MG63 (cell line): ENCODE measurements around the gene BRSK2. TPM values are rescaled to one million over a fixed set of nuclear protein-coding genes. Genes with fewer than 3 reads are reported as not detected.

ENCODE experiments used
- DNase-seq: peaks from one replicate; pipeline ENCODE4 v3.0.0-alpha.2; 2020
- H3K27me3 ChIP-seq: fragments of 250-450 bp; sonication (Bioruptor Pico); 2 replicates; pipeline ENCODE4 v1.5.1; 2020; ENCODE audit warnings: mild to moderate bottlenecking, moderate library complexity
- H3K36me3 ChIP-seq: fragments of 250-450 bp; sonication (Bioruptor Pico); 2 replicates; pipeline ENCODE4 v1.5.1; 2020; ENCODE audit warnings: mild to moderate bottlenecking, moderate library complexity
- H3K4me3 ChIP-seq: fragments of 250-450 bp; sonication (Bioruptor Pico); 2 replicates; pipeline ENCODE4 v1.5.1; 2020; ENCODE audit warnings: mild to moderate bottlenecking, moderate library complexity
- H3K9me3 ChIP-seq: fragments of 250-450 bp; sonication (Bioruptor Pico); 2 replicates; pipeline ENCODE4 v1.5.1; 2020; ENCODE audit warnings: mild to moderate bottlenecking, moderate library complexity
- total RNA-seq: library from RNA; depleted of rRNA; stranded (reverse); fragments of >200 nt; shearing (Covaris generic); gene quantifications from 2 replicates; pipeline ENCODE4 v1.2.3, GENCODE V29; 2014; ENCODE audit warnings: low replicate concordance

Gene BRSK2
- total RNA-seq, 1 experiment from 2014 or later = 6.9 TPM

DNA sequence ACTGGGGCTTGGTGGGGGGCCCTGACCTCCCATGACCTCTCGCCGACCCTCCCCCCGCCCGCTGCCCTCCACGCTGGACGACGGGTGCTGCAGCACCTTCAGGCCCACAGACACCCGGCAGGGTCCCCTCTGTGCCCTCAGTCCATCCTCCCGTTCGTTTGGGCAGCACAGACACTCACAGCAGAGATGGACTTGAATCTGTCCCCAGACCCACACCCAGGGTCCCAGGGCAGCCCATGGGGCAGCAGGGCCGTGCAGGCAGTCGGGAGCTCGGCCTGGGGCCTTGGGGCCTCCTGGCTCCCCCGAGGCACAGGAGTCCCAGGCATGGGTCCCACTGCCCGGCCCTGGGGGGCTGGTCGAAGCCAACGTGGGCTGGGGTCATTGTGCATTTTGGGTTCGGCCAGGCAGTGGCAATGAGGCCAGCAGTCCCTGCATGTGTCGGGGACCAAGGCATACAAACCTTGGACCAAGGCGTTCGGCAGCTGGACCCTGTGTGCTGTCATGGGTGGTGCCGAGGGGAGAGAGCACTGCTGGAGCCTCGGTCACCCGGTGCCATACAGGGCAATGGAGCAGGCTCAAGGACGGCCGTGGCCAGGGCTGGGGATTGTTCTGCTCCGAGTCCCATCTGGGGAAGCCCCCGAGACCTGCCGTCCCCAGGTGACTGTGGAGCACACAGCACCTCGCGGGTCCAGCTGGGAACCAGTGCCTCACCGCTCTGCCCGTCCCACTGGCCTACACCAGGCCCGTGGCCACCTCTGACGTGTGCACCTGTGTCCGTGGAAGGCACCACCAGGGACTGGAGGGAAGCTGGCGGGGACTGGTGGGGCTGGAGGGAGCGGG, 19.3 kb upstream of the BRSK2 start:
- no peak overlapping the region for H3K4me3 ChIP-seq
- H3K36me3 ChIP-seq = no peaks in the 10 kb centered on the region
- no peak for DNase-seq
- H3K9me3 ChIP-seq = peaks cover 4% of the 10 kb centered on the region
- no peaks in the 10 kb centered on the region for H3K27me3 ChIP-seq

DNA sequence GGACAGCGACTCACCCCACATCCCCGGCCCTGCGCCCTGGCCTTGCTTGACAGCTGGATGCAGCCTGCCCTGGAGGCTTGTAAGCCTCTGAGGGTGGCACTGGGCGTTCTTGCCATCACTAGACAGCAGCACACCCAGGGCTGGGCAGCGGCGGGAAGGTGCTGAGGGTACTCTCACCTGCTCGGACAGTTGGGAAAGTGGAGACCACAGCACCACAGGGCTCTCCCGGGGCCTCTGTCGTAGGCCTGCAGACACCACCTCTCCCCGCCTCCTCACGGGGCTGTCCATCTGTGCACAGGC, 18.8 kb upstream of the BRSK2 start:
- Histone ChIP-seq H3K36me3 (no peaks in the 10 kb centered on the region), H3K4me3 (no peak overlapping the region), H3K9me3 (peaks cover 4% of the 10 kb centered on the region), H3K27me3 (no peaks in the 10 kb centered on the region)
- no peak for DNase-seq

DNA sequence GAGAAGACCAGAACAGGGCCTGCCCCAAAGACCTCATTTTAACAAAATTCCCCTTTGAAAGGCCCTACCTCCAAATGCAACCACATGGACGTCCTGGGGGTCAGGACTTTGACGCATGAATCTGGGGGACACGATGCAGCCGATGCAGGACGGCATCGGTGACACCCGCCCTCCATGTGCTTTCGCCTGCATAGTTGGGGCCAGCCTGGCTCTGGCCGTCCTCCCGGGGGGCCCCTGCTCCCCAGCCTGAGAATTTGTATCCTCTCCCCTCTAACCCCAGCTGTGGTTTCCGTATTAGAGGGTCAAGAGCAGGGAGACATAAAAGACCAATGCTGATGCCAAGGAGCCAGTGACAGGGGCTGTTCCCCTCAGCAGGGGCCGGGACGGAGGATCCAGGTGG, 18.4 kb upstream of the BRSK2 start:
- H3K4me3 ChIP-seq = no peak overlapping the region

GRCh38 chr11:1371836-1372465, 17.8 kb upstream of the BRSK2 start:
- Histone ChIP-seq H3K4me3 (no peak overlapping the region), H3K9me3 (no peaks in the 10 kb centered on the region), H3K36me3 (no peaks in the 10 kb centered on the region), H3K27me3 (no peaks in the 10 kb centered on the region)
- DNase-seq = no peak

More for the DNA sequence above, 18.4 kb upstream of the BRSK2 start:
- Histone ChIP-seq H3K36me3 (no peaks in the 10 kb centered on the region), H3K9me3 (no peaks in the 10 kb centered on the region), H3K27me3 (no peaks in the 10 kb centered on the region)
- DNase-seq = no peak

DNA sequence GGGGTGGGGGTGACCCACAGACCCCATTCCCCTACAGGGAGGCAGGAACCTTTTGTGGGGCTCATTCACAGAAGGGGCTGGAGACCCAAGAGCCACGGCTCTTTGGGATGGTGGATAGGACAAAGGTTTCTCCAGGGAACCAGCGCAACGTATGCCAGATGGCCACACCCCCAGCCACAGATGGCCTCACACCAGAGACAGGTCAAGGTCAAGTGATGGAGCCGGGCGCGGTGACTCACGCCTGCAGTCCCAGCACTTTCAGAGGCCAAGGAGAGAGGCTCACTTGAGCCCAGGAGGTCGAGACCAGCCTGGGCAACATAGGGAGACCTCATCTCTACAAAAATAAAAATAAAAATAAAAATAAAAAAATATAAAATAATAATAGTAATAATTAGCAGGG, 17.1 kb upstream of the BRSK2 start:
- no peaks in the 10 kb centered on the region for H3K27me3 ChIP-seq
- H3K4me3 ChIP-seq = no peak overlapping the region
- H3K36me3 ChIP-seq = no peaks in the 10 kb centered on the region
- no peak for DNase-seq
- H3K9me3 ChIP-seq = no peaks in the 10 kb centered on the region

GRCh38 chr11:1373536-1374214, 16.1 kb upstream of the BRSK2 start:
- Histone ChIP-seq H3K4me3 (no peak overlapping the region), H3K9me3 (no peaks in the 10 kb centered on the region), H3K27me3 (no peaks in the 10 kb centered on the region), H3K36me3 (no peaks in the 10 kb centered on the region)
- DNase-seq = no peak

DNA sequence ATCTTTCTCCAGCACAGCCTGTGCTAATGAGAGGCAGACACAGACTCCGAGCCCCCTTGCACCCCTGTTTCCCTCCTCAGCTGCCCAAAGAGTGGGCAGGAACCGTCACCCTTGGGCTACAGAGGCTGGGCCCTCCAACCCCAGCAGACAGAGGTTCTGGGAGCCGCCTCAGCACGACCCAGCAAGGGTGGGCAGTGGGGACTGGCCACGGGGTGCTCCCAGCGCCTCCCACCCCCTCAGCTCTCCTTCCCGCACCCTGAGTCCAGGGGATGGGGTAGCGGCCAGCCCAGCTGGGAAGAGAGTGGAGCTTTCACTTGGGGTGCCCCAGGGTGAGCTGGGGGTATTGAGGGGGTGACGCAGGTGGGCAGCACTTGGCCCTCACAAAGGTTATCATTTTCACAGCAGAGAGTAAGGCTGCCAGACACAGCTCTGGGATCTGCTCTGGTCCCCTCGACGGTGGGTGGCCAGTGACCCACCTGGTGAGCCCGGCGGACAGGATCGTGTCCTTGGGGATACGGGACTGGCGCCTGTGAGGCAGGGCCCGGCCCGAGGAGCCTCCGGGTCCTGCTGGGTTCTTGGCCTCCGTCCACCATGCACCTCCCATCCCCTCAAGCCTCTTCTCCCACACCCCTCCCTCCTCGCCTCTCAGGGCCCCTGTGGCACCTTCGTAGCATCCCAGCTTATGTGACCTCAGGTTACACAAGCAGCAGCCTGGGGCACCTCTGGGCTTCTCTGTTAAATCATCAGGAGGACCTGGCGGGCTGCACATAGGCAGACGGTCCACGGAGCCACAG, 14.4 kb upstream of the BRSK2 start:
- no peak for DNase-seq
- Histone ChIP-seq H3K27me3 (peaks cover 7% of the 10 kb centered on the region; the same call in 1 of the 2 replicates), H3K36me3 (no peaks in the 10 kb centered on the region), H3K4me3 (no peak overlapping the region), H3K9me3 (no peaks in the 10 kb centered on the region)

DNA sequence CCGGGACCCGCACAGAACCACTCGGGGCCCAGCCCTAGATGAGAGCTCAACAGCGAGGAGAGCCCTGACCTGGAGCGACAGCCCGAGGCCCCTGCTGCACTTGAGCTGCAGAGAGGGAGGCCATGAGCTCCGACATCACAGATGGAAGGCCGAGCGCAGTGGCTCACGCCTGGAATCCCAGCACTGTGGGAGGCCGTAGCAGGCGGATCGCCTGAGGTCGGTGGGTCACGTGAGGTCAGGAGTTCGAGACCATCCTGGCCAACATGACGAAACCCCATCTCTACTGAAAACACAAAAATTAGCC, 13.8 kb upstream of the BRSK2 start:
- Histone ChIP-seq H3K36me3 (no peaks in the 10 kb centered on the region), H3K9me3 (no peaks in the 10 kb centered on the region), H3K27me3 (peaks cover 11% of the 10 kb centered on the region; the same call in 1 of the 2 replicates), H3K4me3 (no peak overlapping the region)
- DNase-seq = no peak

DNA sequence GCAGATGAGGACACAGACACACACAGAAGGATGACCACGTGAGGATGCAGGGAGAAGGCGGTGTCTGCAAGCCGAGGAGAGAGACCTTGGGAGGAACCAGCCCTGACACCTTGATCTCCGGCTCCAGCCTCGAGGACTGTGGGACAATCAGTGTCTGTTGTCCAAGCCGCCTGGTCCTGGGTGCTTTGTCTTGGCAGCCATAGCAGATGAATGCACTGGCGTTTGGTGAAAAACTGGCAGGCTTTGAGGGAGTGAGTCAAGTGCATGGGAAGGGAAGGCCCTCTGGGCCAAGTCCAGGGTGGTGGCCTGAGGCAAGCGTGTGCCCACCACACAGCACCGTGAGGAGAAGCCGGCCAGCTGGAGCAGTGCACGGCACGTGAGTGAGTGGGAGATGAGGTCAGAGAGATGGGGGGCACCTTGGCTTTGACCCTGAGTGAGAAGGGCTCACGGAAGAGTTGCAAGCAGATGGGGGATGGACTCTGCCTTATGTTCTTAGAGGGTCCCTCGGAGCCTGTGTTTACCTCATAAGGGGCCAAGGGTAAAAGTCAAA, 12.4 kb upstream of the BRSK2 start:
- Histone ChIP-seq H3K27me3 (peaks cover 14% of the 10 kb centered on the region), H3K36me3 (no peaks in the 10 kb centered on the region), H3K4me3 (no peak overlapping the region), H3K9me3 (no peaks in the 10 kb centered on the region)
- DNase-seq = peak; percentile 65

- H3K4me3 ChIP-seq = no peak overlapping the region
- H3K27me3 ChIP-seq = peaks cover 18% of the 10 kb centered on the region
- H3K36me3 ChIP-seq = no peaks in the 10 kb centered on the region
- H3K9me3 ChIP-seq = no peaks in the 10 kb centered on the region
- no peak for DNase-seq
Observed at GRCh38 chr11:1381793-1382425, 7.8 kb upstream of the BRSK2 start.

DNA sequence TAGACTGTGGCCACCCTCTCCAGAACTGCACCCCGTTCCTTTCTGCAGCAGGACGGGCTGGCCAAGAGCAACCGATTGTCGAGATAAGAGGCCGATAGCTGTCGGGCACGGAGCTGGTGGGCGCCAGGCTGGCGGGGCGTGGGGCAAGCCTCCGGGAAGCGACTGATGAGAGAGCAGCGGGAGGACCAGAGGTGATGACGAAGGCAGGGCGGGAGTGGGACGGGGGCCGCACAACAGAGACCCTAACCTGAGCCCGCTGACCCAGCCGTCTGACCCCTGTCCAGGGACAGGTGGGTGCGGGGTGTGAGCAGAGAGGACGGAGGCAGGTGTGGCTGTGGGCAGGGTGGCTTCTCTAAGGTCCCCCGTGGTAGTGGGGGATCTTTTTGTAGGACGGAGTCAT, 7.3 kb upstream of the BRSK2 start:
- peaks cover 18% of the 10 kb centered on the region for H3K27me3 ChIP-seq
- no peaks in the 10 kb centered on the region for H3K9me3 ChIP-seq
- H3K4me3 ChIP-seq = no peak overlapping the region
- no peak for DNase-seq
- no peaks in the 10 kb centered on the region for H3K36me3 ChIP-seq

- H3K36me3 ChIP-seq = no peaks in the 10 kb centered on the region
- H3K27me3 ChIP-seq = peaks cover 18% of the 10 kb centered on the region
- H3K9me3 ChIP-seq = no peaks in the 10 kb centered on the region
- H3K4me3 ChIP-seq = peak overlapping the region; percentile 56
- peak; percentile 75 for DNase-seq
Observed at GRCh38 chr11:1382831-1383607, 6.7 kb upstream of the BRSK2 start.

DNA sequence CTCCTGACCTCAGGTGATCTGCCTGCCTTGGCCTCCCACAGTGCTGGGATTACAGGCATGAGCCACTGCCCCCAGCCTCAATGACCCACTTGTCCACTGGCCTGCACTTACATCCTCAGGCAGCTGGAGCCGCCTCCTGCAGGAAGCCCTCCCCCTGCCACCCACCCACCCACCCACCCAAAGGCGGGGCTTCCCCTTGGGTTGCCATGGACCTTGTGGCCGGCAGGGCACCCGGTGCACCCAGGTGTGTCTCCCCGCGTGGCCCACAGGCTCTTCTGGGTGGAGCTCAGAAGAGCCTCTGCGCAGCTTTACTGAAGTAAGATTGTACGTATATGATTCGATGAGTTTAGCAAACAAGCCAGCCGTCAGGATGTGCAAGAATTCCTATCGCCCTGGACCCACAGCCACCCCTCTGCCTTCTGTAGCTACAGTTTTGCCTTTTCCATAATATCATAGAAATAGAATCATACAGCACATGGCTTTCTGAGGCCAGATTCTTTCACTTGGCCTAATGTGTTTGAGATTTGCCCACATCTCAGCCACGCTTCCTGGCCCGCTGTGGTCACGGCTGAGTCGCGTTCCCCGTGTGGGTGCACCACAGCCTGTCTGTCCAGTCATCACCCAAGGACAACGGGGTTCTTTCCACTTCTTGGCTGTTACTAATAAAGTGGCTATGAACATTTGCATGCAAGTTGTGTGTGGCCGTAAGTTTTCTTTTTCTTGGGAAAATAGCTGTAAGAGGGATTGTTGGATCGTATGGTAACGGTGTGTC, 5.3 kb upstream of the BRSK2 start:
- no peaks in the 10 kb centered on the region for H3K36me3 ChIP-seq
- no peak overlapping the region for H3K4me3 ChIP-seq
- DNase-seq = no peak
- H3K27me3 ChIP-seq = peaks cover 15% of the 10 kb centered on the region
- H3K9me3 ChIP-seq = no peaks in the 10 kb centered on the region

- H3K27me3 ChIP-seq = 0 out of 2 replicates have a peak, but pooled peaks cover 2% of the 10 kb centered on the region
- no peaks in the 10 kb centered on the region for H3K36me3 ChIP-seq
- no peak for DNase-seq
- H3K9me3 ChIP-seq = no peaks in the 10 kb centered on the region
- H3K4me3 ChIP-seq = no peak overlapping the region
Observed at GRCh38 chr11:1387521-1387920, 2.2 kb upstream of the BRSK2 start.
